ENCODE measurements around the gene ANKRD36B.
"Not testable (repeated sequence)": the region's sequence is repeated elsewhere in the genome, so short reads cannot be mapped to it uniquely, and the experiment has no call there.

The ANKRD36B gene

DNA sequence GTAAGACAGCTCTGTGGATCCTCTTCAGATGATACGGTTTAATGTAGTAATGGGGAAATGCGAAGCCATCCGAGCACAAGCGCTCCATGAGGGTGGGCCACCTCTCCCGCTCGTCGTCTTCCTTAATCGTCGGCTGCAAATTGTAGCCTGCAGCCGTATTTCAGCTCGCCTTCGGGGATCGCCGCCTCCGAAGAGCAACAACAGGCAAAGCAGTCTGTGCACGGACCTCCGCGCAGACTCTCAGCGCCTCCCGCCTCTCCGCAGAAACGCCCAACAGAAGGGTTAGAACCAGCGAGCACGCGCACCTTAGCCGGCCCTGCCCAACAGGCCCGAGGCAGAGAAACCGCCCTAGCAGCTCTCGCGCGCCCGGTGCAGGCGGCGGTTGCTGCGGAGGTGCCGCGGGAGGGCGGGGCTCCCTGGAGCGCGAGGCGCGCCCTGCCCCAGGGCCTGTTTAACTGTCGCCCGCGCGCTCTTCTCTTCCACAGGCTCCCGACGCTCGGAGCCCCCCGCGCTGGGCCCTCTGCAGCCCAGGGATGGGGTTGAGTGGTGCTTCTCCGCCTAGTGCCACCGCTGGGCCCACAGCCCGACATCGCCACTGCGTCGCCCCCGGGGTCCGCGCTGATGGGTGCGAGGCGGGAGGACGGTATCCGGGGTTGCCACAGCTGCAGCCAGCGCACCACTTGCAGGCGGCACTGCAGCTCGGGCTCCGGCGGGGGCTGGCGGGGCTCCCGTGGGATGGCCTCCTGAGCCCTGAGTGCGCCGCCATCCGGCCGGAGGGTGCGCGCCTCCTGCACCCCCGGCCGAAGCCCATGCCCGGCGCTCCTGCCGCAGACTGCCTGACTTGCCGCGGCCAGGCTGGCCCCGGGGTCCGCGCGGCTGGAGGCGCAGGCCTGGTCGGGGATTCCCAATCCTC, at the start of gene ANKRD36B:
Gene ANKRD36B, minus strand, starts transcription at position 280 of the 913 bp plus-strand sequence. Its CDS starts 192 bp downstream, at position 88.
- peak; percentile 30 for DNase-seq (ENCODE audit: low read depth)

DNA sequence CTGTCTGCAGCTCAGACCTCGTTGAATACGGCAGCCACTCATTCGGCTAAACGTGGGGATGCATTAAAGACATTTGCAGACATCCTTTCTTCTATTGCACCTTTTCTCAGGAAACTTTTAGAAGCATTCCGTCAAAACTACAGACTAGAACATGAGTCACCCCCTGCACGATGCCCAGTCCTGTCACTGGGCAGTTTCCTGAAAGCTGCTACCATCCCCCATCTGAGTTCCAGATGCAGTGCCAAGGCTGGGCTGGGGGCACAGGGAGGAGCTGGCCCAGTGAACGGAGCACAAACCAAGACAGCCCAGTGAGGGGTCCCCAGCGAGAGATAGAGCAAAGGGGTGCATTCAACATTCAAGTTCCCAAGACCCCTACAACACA, 36.4 kb upstream of the ANKRD36B start:
- DNase-seq (ENCODE audit: low read depth) = not testable (repeated sequence)

DNA sequence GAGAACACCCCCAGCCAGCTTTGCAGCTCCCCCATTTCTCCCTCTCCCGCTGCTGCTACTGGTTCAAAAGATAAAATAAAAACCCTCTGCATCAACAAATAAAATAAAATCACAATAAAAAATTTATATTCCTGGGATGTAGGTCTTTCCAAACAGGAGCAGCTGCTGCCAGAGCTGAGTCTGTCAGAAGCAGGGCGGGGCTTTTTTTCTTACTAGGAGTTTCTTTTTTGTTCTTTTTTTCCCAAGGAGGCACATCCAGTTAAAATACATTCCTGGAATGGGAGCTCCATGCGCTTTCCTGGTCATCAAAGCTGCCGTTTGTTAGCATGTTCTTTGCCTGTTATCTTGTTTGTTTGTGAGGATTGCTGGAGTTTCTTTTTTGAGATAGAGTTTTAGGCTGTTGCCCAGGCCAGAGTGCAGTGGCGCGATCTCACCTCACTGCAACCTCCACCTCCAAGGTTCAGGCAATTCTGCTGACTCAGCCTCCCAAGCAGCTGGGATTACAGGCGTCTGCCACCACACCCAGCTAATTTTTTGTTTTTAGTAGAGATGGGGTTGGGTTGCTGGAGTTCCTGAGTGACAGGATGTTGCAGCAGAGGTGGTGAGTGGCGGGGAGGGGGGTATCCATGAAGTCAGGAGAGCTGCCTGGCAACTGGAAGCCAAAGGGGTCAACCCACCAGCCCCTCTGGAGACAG, 35.8 kb upstream of the ANKRD36B start:
- DNase-seq (ENCODE audit: low read depth) = not testable (repeated sequence)

DNA sequence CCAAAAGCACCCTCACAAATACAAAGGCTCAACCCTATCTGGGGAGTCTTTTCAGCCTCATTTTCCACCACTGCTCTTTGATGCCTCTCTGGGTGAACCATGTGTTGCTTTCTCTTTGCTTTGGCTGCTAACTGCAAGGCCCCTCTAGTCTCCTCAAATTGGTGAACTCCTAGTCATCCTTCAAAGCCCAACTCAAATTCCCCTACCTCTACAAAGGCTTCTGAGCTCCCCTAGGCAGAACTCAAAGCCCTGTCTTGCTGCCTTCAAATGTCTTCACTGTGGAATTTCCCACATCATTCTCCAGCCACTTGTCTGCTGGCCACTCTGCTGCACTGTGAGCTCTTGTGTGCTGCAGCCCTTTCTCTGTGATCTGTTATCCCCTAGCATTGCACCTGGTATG, 33.3 kb upstream of the ANKRD36B start:
- not testable (repeated sequence) for DNase-seq (ENCODE audit: low read depth)

DNA sequence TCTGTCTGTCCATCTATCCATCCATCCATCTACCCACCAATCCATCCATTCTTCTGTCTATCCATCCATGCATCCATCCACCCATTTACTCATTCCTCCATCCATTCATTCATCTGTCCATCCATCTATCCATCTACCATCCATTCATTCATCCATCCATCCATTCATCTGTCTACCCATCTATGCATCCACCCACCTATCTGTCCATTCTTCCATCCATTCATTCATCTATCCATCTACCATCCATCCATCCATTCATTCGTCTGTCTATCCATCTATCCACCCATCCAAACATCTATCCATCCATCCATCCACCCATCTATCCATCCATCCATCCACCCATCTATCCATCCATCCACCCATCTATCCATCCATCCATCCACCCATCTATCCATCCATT, 30.8 kb upstream of the ANKRD36B start:
- DNase-seq (ENCODE audit: low read depth) = not testable (repeated sequence)

DNA sequence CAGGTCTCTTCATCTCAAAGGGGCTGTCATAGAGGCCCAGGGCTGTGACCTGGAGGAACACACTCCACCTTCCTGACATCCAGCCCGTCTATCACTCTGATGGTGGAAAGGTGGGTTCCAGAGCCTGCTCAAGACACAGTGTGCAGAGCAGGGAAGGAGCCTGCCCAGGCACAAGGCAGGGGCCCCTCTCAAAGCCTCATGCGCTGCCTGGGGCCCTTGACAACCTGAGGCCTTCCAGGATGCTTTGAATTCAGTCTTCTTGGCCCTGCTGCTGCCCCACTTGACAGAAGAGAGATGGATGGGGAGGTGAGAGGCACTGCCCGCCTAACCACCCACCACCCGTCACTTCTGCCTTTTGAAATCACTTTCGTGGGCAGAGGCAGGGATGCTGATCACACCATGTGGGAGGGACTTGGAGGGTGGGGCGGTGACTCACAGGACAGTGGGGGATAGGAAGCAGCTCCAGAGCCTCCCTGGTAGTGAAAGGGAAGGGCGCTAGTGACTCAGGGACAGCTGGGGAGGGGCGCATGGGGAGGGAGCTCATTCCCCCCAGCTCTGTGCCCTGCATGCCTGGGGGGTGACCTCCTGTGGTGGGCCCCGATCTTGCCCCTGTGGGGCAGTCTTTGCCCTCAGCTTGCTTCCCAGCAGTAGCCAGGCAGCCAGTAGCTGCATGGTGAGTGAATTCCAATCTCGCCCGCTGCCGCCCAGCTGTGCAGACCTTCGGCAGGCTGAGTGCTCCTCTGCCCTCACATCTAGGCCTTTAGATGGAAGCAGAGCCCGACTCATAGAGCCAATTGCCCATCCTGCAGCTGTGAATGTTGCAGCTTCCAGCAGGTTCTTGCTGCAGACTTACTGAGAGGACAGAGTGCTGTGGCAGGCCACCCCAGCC, 29.5 kb upstream of the ANKRD36B start:
- DNase-seq (ENCODE audit: low read depth) = not testable (repeated sequence)

DNA sequence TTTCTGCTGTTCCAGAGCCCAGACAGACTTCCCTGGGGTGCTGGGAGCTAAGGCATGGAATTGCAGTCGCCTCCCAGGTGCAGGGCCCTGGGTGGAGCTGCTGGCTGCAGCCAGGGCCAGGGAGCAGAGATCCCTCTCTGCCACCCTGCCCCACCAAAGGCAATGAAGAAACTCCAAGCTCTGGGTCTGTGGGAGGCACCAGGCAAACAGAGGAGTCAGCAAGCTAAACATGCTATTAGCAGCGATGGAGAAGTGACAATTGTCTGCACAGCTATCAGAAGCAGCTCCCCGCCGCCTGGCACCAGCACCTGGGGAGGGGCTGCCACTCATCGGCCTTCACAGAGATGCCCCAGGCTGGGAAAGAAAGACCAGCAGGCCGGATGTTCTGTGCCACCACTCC, 28.2 kb upstream of the ANKRD36B start:
- DNase-seq (ENCODE audit: low read depth) = no peak

DNA sequence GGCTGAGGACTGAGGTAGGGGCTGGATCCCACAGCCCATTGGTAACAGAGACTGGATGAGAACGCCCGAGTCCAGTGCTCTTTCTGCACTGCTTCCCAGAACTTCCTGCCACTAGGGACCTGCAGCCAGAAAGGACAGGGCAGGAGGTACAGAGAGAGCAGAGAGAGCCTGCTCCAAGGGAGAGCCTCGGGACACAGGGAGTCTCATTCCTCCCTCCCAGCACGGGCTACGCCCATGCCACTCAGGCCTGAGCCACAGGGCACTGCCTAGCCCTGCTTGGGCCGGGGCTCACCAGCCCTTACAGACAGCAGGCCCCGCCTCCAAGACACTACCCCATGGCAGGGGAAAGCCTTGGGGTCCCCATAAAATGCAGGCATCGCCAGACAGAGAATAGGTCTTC, 26.1 kb upstream of the ANKRD36B start:
- DNase-seq (ENCODE audit: low read depth) = not testable (repeated sequence)

DNA sequence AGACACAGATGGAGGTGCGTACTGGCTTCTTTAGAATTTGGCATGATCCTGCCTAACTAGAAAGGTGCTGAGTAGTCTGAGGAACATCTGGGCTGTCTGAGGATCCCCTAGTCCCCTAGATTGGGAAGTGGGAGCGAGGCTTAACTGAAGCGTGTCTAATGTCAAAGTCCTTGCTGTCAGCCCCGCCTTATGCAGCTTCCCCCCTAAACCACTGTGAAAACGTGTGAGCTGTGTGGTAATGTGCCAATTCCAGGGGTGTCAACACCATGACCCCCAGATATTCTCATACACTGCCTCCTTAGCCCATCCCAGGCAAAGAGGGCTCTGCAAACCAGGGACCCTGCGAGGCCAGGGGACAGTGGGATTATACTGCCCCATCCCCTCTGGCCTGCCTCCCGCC, 22.2 kb upstream of the ANKRD36B start:
- not testable (repeated sequence) for DNase-seq (ENCODE audit: low read depth)

DNA sequence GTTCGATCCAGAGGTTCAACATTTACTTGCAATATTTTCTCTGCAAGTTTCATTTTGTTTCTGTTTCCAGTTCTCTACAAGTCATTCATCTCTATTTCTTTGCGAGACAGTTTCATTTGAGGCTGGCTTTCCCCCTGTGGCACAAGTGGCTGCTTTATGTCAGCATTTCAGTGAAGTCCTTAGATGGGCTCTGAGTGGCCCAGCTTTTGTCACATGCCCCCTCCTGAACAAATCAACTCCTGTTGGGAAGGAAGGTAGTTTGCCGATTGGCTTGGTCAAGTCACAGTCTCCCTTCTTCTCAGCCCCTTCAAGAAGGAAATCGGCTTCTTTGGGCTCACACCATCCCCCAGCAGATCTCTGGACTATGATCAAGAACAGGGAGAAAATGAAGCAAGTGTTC, 19.1 kb upstream of the ANKRD36B start:
- not testable (repeated sequence) for DNase-seq (ENCODE audit: low read depth)

DNA sequence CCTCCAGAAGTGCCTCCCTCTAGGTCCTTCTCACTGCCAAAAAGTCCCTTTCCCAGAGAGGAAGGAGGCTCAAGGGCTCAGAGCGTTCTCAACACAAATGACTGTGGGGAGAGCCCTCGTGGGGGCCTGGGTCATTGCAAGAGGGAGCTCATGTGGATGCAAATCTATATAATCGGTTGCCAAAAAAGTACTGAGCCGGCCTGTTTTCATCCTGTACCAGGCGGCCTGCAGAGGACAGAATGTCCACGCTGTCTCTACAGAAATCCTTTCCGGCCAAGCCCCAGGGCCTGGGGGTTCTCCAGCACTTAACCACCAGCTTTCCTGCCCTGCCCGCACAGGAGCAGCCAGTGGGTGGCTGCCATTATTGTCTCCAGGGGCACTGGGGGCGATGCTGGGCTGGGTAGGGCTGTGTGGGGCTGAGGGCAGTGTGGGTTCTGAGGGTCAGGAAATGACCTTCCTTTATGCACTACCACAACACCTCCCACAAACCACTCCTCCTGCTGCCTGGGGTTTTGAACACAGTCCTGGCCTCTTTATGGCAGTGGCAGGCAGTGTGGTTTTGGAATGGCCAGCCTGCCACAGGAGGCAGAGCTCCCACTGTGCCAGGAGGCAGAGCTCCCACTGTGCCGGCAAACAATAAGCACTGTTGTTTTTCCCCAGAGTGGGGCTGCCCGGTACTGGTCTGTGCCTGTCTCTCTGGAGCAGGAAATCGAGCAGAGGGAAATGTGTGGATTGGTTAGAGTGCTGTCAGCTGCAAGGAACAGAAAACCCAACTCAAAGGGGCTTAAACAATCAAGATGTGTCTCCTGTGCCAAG, 16.1 kb upstream of the ANKRD36B start:
- DNase-seq (ENCODE audit: low read depth) = not testable (repeated sequence)

DNA sequence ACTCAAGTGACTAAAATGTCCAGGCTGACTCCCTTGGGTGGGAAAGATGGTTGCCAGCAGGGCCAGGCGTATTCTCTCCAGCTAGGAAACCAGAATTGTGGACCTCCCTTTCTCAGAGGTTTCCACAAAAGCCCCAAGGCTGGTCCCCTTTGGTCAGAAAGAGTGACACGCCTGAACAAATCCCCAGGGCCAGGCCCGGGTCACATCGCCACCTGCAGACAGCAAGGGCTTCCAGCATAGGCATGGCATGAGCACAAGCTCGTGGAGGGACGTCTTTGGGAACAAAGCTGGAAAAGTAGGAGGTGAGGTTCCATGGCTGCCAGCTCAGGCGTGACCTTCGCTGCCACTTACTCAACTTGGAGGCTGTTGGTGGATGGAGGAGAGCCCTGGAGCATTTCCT, 15.4 kb upstream of the ANKRD36B start:
- not testable (repeated sequence) for DNase-seq (ENCODE audit: low read depth)

DNA sequence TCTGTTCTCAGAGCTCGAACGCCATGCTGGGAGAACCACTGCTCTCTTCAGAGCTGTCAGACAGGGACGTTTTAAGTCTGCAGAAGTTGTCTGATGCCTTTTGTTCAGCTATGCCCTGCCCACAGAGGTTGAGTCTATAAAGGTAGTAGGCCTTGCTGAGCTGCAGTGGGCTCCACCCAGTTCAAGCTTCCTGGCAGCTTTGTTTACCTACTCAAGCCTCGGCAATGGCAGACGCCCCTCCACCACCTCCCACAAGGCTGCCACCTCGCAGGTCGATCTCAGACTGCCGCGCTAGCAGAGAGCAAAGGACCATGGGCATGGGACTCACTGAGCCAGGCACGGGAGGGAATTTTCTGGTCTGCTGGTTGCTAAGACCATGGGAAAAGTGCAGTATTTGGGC, 11.9 kb upstream of the ANKRD36B start:
- DNase-seq (ENCODE audit: low read depth) = not testable (repeated sequence)

DNA sequence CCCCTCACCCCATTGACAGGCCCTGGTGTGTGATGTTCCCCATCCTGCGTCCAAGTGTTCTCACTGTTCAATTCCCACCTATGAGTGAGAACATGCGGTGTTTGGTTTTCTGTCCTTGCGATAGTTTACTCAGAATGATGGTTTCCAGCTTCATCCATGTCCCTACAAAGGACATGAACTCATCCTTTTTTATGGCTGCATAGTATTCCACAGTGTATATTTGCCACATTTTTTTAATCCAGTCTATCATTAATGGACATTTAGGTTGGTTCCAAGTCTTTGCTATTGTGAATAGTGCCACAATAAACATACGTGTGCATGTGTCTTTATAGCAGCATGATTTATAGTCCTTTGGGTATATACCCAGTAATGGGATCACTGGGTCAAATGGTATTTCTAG, 6.5 kb upstream of the ANKRD36B start:
- DNase-seq (ENCODE audit: low read depth) = not testable (repeated sequence)

DNA sequence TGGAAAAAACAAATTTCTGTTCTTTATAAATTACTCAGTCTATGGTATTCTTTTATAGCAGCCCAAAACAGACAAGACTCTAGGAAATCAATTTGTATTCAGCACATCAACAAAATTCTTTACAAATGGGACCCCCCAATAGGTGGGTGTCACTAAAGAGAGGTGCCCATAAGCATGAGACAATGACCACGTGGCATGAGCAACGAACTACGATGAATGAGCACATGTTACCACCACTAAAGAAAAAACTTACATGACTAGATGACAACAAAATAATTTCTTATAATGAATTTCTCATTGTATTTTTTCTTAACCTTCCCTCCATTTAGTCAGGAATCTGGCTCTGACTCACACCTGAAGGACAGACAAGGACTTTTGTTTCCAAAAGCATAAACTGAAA, 3.8 kb upstream of the ANKRD36B start:
- not testable (repeated sequence) for DNase-seq (ENCODE audit: low read depth)

DNA sequence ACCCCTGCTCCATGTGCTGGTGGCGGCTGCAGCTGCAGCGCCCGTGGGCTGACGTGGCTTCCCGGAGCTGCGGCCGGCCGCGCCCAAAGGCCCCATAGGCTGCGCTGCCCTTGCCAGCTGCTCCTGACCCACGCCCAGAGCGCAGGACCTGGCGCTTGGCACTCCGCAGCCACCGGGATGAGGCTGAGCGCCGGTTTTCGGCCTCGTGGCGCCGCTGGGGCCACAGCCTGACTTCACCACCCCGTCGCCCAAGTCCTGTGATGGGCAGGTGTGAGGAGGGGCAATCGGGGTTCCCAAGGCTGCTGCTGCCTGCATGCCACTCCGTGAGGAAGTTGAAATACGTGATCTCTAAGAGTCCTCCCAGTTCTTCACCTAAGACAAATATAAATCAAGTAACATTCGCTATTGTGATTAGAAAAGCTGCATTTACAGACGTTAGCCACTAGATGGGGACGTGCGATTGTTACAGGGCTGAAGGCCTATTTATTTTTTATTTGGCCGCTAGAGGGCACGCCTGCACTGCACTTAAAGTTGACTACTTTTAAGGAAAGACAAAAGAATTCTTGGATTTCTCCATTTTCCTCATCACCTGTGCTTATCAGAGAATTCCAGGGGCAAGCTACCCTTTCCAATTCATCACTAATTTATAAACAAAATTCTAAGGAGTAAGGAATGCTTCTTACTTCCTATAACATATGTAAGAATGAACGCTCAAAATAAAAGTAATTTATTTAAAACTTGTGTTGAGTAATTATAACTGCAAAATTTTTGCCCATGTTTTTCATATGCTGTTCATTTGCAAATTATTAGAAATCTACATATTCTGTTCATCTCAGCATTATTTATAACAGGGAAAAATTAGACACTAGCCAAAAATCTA, 1.1 kb upstream of the ANKRD36B start:
- peak; percentile 60 for DNase-seq (ENCODE audit: low read depth)

DNA sequence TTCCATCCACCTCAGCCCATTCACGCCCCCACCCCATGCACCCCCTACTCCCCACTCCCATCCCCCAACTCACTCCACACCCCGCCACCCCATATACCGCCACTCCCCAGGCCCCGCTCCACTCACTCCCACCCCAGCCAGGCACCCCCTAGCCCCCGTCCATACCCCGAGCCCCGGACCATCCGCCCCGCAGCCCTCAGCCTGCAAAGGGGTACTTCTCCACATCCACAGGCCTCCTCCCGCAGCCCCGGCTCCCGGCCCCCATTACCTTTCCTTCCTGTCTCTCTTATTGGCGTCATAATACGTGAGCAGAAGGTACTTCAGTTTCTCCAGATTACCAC, 450 bp downstream of the ANKRD36B start:
- DNase-seq (ENCODE audit: low read depth) = not testable (repeated sequence)

DNA sequence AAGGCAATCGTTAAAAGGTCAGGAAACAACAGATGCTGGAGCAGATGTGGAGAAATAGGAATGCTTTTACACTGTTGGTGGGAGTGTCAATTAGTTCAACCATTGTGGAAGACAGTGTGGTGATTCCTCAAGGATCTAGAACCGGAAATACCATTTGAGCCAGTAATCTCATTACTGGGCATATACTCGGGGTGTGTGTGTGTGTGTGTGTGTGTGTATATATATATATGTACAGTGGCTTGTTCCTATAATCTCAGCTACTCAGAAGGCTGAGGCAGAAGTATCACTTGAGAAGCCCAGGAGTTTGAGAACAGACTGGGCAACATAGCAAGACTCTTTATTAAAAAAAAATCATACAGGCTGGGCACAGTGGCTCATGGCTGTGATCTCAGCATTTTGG, 24.0 kb downstream of the ANKRD36B start:
- DNase-seq (ENCODE audit: low read depth) = not testable (repeated sequence)

DNA sequence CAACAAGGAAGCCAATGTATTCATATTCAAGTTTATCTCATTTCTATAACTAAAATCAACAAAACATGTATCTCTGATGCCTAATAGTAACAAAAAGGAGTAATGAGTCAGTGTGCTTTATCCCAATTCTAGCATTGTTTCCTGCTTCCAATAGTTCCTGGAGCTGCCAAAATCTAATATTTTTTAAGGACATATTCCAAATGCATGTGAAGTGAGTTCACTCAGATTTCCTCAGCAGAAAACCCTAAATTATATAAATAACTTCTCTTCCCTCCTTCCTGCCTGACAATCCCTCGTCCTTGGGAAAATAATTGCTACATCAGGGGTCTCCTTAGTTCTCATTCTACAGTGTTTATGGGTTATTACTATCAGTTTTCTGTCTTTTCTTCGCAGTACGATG, 37.3 kb downstream of the ANKRD36B start:
- DNase-seq (ENCODE audit: low read depth) = not testable (repeated sequence)

DNA sequence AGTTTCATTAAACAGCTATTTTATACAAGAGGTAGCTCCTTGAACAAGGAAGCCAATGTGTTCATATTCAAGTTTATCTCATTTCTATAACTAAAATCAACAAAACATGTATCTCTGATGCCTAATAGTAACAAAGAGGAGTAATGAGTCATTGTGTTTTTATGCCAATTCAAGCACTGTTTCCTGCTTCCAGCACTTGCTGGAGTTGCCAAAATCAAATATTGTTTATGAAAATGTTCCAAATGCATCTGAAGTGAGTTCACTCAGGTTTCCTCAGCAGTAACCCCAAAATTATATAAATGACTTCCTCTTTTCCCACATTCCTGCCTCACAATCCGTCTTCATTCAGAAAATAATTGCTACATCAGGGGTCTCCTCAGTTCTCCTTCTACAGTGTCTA, 39.2 kb downstream of the ANKRD36B start:
- DNase-seq (ENCODE audit: low read depth) = not testable (repeated sequence)

Data from activated gamma-delta T cell treated with anti-CD3 and anti-CD28 coated beads, Interleukin-2, amount 50 U/mL, for 16 hours (primary cell).